AG04450 (cell line): ENCODE measurements around the gene DDX27. TPM values are rescaled to one million over a fixed set of nuclear protein-coding genes. Genes with fewer than 3 reads are reported as not detected.
A peak's percentile ranks its signal among the peaks of the same experiment; 100 is the strongest.
"Not testable (repeated sequence)": the region's sequence is repeated elsewhere in the genome, so short reads cannot be mapped to it uniquely, and the experiment has no call there.

Experiments
- CTCF ChIA-PET: fragments of 300-600, 350-600 bp; formaldehyde crosslinking; extraction: SDS; loops from one replicate; lab custom pipeline; 2022; ENCODE audit warnings: antibody characterized with exemption, inconsistent platforms; lab: Charles Lee
- POLR2A ChIA-PET: fragments of 350-600 bp; formaldehyde crosslinking; extraction: SDS; loops from one replicate; lab custom pipeline; 2021; ENCODE audit warnings: antibody characterized with exemption, inconsistent platforms; lab: Yijun Ruan, JAX
- DNase-seq: peaks from one replicate; pipeline ENCODE4 v3.0.0-alpha.2; 2011; ENCODE audit warnings: low read depth, low spot score
- H3K27ac ChIP-seq: one replicate; pipeline ENCODE4 v1.5.1; 2012; ENCODE audit warnings: low read depth, low read length, control low read depth
- H3K27me3 ChIP-seq: one replicate; pipeline ENCODE4 v1.6.0; 2012; ENCODE audit warnings: low read length; ENCODE audit not compliant: control insufficient read depth, insufficient read depth
- H3K4me3 ChIP-seq: 2 replicates; pipeline ENCODE4 v1.5.1; 2011; ENCODE audit warnings: mild to moderate bottlenecking, low read depth, low read length, control low read depth
- H3K9me3 ChIP-seq: 2 replicates; pipeline ENCODE4 v1.5.1; 2012; ENCODE audit warnings: low read length; ENCODE audit not compliant: control insufficient read depth, insufficient read depth
- CTCF ChIP-seq: IDR thresholded peaks from 2 replicates; pipeline ENCODE4 v1.5.1; 2011; ENCODE audit warnings: low read depth, low read length, control low read depth, inconsistent platforms
- polyA plus RNA-seq: library from polyadenylated mRNA; depleted of rRNA; stranded (reverse); fragments of >200 nt; gene quantifications from 2 replicates; pipeline ENCODE4 v1.2.3, GENCODE V29; 2011

The DDX27 gene
- polyA plus RNA-seq, 1 experiment: 31.3 TPM

DNA sequence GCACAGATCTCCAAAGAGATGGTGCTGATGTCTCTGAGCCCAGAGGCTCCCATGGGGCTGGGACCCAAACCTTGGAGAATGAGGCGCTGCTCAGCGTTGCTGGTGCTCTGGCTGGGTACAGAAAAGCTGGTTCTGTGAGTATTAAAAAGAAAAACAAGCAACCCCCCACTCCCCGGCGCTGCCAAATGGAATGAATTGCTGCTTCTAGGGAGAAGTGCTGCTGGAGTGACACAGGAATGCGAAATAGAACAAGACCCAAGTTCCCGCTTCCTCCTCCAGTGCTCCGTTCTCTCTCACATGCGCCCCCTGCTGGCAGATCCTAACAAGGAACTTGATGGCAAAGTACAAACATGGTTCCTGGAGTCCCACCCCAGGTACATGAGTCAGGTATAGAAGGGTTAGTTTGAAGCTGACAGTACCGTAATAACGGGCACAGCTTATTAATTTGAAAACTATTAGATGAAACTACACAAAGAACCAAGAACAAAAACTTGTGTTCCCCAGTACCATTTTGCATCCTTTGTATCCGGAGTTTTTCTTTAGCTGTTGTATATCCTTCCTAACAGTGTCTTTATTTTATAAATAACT, 2.1 kb upstream of the DDX27 start:
- Histone ChIP-seq H3K9me3 (no peaks in the 10 kb centered on the region; the same call in 1 of the 2 replicates), H3K4me3 (no peak overlapping the region), H3K27me3 (no peaks in the 10 kb centered on the region), H3K27ac (no peak overlapping the region)
- ChIA-PET CTCF (interaction anchor here (0.6 to 6.7 kb wide), 44 partner anchors 10 to 217 kb away, joined by 3 to 221 read pairs (median 6); partner anchors contain the start of gene CSE1L), POLR2A (interaction anchor here (0.6 to 1.0 kb wide), 2 partner anchors 11 to 84 kb away, joined by 3 to 8 read pairs; no protein-coding TSS in a partner anchor)
- DNase-seq: peak; percentile 76
- TF ChIP-seq CTCF: peak; percentile 95

DNA sequence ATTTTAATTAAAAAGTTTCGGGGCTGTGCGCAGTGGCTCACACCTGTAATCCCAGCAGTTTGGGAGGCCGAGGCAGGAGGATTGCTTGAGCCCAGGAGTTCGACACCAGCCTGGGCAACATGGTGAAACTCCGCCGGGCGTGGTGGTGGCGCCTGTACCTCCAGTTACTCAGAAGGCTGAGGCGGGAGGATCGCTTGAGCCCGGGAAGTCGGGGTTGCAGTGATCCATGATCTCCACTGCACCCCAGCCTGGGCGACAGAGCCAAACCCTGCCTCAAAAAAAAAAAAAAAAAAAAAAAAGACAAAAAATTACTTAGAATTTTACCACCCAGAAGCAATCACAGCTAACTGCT, 501 bp upstream of the DDX27 start:
- not testable (repeated sequence) for H3K27me3 ChIP-seq, DNase-seq, H3K9me3 ChIP-seq
- Histone ChIP-seq H3K4me3 (peak overlapping the region; percentile 20; the same call in 1 of the 2 replicates), H3K27ac (peak overlapping the region; percentile 47)
- POLR2A ChIA-PET: interaction anchor here (0.6 to 1.0 kb wide), 10 partner anchors 25 to 1895 kb away, joined by 3 to 9 read pairs (median 4); partner anchors contain the start of gene ZNFX1
- CTCF ChIA-PET: interaction anchor here (0.6 to 6.7 kb wide), 10 partner anchors 12 to 583 kb away, joined by 3 to 221 read pairs (median 4); no protein-coding TSS in a partner anchor

- Histone ChIP-seq H3K27me3 (no peaks in the 10 kb centered on the region), H3K27ac (no peak overlapping the region), H3K4me3 (peak overlapping the region; percentile 98), H3K9me3 (no peaks in the 10 kb centered on the region; the same call in 1 of the 2 replicates)
- POLR2A ChIA-PET: no interaction called here
- CTCF ChIA-PET: interaction anchor here (6.7 kb wide), 1 partner anchor 85 kb away, joined by 221 read pairs; no protein-coding TSS in a partner anchor
- no peak for TF ChIP-seq CTCF
- no peak for DNase-seq
Observed at GRCh38 chr20:49219924-49220831, 962 bp downstream of the DDX27 start.

GRCh38 chr20:49225896-49226295, 6.7 kb downstream of the DDX27 start:
- CTCF ChIA-PET: interaction anchor here (0.7 kb wide), 1 partner anchor 50 kb away, joined by 5 read pairs; no protein-coding TSS in a partner anchor
- H3K27ac ChIP-seq: no peak overlapping the region
- TF ChIP-seq CTCF: no peak
- no peaks in the 10 kb centered on the region for H3K9me3 ChIP-seq
- no peak overlapping the region for H3K4me3 ChIP-seq
- POLR2A ChIA-PET: no interaction called here
- no peak for DNase-seq
- no peaks in the 10 kb centered on the region for H3K27me3 ChIP-seq

DNA sequence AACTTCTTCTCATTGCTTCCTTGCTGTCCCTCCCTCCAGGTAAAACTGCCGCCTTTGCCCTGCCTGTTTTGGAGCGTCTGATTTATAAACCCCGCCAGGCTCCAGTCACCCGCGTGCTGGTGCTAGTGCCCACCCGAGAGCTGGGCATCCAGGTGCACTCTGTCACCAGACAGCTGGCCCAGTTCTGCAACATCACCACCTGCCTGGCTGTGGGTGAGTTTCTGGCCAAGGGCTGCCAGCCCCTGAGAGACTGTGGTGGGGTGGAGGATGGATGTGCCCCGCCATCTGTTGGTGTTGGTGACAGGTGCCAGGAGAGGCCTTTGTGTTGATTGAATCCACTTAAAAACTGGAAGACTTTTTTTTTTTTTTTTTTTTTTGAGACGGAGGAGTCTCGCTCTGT, 9.5 kb downstream of the DDX27 start:
- H3K27me3 ChIP-seq: no peaks in the 10 kb centered on the region
- no peak for TF ChIP-seq CTCF
- H3K4me3 ChIP-seq: no peak overlapping the region
- no peak for DNase-seq
- no peaks in the 10 kb centered on the region for H3K9me3 ChIP-seq
- no peak overlapping the region for H3K27ac ChIP-seq
- CTCF ChIA-PET: interaction anchor here (2.0 kb wide), 1 partner anchor 12 kb away, joined by 8 read pairs; no protein-coding TSS in a partner anchor
- POLR2A ChIA-PET: no interaction called here
